ENCODE data around the gene RPTOR. TPM values are rescaled to one million over a fixed set of nuclear protein-coding genes. Genes with fewer than 3 reads are reported as not detected.

The RPTOR gene
- total RNA-seq, 1 donor from 2014 or later, result 19.0 TPM

DNA sequence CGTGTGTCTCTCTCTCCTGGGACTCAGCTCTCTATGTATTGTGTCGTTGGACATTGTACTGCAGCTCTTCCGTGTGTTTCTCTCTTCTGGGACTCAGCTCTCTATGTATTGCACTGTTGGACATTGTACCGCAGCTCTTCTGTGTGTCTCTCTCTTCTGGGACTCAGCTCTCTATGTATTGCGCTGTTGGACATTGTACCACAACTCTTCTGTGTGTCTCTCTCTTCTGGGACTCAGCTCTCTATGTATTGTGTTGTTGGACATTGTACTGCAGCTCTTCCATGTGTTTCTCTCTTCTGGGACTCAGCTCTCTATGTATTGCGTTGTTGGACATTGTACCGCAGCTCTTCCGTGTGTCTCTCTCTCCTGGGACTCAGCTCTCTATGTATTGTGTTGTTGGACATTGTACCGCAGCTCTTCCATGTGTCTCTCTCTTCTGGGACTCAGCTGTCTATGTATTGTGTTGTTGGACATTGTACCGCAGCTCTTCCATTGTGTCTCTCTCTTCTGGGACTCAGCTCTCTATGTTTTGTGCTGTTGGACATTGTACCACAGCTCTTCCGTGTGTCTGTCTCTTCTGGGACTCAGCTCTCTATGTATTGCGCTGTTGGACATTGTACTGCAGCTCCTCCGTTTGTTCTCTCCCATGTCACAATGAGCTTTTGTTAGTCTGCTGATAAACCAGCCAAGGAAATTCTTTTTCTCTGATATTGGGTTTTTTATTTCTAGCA, 84.8 kb downstream of the RPTOR start:
- intact Hi-C loops (cut with DNase I), result no loop called here
- ATAC-seq (ENCODE audit: poor library complexity), result no peak

DNA sequence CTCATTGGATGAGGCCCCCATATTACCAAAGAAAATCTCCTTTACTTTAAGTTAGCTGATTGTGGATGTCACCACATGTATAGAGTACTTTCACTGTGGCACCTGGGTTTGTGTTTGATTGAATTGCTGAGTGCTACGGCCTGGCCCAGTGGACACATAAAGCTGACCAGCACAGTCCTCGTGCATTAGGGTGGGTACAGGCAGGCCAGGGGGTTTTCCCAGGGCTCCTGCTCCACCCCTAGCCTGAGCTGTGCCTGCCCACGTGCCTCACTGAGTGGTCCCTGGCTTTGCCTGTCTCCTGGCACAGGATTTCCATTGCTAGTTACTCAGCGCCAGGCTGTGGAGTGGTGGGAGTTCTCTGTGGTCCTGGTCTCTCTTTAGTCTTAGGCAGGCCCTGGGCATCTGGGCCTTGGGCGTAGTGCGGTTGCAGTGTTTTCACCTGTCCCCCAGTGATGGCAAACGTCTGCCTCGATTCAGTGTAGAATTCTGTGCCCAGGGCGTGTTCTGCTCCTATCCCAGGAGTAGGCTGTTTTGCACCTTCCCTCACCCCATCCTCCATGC, 86.0 kb downstream of the RPTOR start:
- intact Hi-C loops (cut with DNase I), result no loop called here
- DNase-seq (no peak), ATAC-seq (ENCODE audit: poor library complexity) (no peak)

More for the DNA sequence above, 84.8 kb downstream of the RPTOR start:
- DNase-seq, result no peak

DNA sequence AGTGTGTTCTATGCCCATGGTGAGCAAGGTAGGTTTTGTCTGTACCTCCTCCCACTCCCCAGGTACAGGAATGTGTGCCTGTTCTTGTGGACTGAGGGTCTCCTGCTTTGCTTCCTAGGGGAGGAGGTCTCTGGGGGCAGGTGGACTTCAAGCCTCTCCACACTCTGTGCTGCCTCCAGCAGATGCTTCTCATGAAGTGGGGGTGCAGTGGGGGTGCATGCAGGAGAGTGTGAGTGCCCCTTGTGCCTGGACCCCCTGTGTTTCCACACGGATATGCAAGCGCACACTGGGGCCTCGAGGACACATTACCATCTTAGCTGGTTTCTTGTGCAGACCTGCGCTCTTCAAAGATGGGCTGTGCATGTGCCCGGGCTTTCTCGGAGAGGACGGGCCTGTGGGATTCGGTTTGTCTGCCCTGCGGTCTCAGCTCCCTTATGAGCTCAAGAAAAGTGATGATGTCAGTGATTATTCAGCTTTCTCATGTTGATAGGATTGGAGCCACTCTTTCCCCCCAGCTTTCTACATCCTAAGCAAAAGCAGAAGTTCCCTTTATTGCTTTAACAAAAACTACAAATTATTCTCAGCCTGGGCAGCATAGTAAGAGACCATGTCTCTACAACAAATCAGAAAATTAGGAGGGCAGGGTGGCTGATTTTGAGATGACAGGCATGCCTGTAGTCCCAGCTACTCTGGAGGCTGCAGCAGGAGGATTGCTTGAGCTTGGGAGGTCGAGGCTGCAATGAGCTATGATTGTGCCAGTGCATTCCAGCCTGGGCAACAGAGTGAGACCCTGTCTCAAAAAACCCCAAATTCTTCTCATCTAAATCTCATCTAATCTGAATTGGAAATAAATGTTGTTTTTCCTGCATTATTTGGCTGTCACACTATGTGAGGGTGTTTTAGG, 86.8 kb downstream of the RPTOR start:
- DNase-seq, result no peak
- intact Hi-C loops (cut with DNase I), result no loop called here
- ATAC-seq (ENCODE audit: poor library complexity), result no peak

DNA sequence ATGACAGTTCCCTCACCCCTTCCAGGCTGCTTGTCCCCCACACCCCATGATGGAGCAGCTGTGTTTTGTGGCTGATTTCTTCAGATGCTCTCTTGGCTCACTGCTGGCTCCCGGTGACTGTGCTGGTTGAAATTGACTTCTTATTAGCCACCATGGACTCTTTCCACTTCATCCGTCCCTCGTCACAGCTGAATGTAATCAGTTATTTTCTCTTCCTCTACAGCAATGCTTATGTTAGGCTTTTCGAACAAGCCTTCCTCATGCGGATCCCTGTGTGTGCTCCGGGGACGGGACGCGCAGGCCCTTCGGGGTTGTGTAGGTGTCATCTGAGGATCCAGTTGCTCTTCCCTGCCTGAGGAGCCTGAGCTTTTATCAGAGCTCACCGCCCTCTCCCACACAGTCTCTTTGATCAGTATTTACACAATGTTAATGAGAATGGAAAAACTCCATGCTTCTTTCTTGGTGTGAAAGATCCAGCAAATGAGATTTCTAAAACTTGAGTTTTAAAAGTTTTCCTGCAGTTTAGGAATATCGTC, 87.5 kb downstream of the RPTOR start:
- ATAC-seq (ENCODE audit: poor library complexity), result no peak
- intact Hi-C loops (cut with DNase I), result no loop called here
- DNase-seq, result no peak

DNA sequence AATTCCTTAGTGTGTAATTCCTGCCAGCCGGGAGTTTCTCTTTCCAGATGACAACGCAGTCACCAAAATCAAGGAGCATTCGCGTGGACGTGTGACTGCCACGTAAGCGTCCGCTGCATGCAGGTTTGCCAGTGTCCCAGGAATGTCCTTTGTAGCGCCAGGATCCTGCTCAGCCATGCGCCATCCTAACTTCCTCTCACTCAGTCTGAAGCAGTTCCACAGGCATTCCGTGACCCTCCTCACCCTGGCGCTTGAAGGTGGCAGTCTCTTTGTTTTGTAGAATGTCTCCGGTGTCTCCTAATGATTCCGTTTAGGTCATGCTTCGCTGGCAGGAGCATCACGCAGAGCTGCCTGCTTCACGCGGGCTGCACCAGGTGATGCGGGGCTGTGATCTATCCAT, 88.6 kb downstream of the RPTOR start:
- ATAC-seq (ENCODE audit: poor library complexity) (no peak), DNase-seq (no peak)
- intact Hi-C loops (cut with DNase I), result no loop called here

DNA sequence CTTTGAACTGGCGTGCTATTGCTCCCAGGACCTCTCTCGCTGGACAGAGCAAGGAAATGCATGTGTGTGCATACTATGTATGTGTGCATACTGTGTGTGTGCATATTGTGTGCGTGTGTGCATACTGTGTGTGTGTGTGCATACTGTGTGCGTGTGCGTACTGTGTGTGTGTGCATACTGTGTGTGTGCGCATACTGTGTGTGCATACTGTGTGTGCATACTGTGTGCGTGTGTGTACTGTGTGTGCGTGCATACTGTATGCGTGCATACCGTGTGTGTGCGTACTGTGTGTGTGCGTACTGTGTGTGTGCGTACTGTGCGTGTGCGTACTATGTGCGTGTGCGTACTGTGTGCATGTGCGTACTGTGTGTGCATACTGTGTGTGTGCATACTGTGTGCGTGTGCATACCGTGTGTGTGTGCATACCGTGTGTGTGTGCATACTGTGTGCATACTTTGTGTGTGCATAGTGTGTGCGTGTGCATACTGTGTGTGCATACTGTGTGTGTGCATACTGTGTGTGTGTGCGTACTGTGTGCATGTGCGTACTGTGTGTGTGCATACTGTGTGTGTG, 89.4 kb downstream of the RPTOR start:
- intact Hi-C loops (cut with DNase I), result no loop called here
- DNase-seq (no peak), ATAC-seq (ENCODE audit: poor library complexity) (no peak)

DNA sequence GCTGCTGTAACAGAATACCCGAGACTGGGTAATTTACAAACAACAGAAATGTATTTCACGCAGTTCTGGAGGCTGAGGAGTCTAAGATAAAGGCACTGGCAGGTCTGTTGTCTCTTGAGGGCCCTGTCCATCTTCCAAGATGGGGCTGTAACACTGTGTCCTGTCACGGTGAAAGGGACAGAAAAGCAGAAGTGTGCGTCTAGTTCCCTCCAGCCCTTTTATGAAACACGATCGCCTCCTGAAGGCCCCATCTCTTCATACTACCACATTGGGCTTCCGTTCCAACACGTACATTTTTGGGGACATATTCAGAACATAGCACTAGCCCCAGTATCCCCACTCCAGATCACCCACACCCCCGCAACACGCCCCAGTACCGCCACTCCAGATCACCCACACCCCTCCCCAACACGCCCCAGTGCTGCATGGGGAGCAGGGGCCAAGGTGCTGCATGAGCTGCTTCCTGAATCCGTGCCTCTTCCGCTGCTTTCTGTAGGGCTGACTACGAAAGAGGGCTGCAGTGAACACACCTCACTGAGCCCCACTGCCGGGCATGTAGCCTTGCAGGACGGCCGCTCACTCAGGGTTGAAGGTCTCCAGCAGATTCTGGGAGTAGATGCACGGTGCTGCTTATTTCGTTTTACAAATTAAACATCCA, 91.9 kb downstream of the RPTOR start:
- DNase-seq (no peak), ATAC-seq (ENCODE audit: poor library complexity) (no peak)
- intact Hi-C loops (cut with DNase I), result no loop called here

DNA sequence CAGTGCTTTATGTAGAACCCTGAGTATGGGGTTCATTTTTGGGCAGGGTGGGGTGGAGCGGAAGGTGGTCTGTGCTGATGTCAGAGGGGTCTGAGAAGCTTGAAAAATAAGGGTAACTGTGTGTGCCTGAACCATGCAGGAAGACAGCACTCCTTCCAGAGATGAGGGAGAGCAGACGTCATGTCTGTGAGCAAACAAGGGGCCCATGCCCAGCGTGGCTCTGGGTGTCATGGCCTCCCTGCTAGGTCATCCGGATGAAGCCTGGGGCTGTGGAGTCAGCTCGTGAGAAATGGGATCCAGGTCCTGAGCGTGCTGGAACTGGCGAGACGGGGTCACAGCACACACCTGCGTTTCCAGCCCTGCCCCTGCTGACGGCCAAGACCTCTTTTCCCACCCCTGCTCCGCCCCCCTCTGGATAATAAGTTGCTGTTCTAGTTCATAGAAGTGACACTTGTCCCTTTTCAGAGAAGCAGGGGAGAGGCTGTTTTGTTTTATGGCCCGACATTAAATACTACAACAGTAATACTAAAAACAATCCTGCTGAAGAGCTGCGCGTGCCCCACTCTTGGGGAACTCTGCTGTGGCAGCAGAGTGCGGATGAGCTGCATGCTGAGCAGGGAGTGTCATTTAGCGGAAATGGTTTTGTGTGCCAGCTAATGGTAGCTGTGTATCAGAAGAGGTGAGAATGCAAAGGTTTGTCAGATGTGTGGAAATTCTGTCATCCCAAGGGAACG, 92.6 kb downstream of the RPTOR start:
- ATAC-seq (ENCODE audit: poor library complexity) (no peak), DNase-seq (no peak)
- intact Hi-C loops (cut with DNase I), result no loop called here

DNA sequence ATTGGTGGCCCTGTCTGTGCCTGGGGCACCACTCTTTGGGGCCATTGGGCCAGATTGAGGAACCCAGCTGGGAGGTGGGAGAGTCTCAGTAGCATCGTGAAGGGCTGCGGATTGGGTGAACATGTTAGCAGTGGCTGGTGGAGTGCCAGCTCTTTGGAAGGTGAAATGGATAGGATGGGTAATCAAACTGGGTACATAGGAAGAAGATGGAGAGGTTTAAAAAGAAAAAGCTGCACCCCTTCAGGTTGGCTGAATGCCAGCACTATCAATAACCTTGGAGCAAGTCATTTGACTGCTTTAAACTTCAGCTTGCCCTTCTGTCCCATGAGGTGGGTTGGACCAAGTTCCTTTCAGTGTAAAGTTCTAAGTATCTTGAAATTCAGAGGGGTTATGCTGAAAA, 95.0 kb downstream of the RPTOR start:
- intact Hi-C loops (cut with DNase I), result no loop called here
- DNase-seq (no peak), ATAC-seq (ENCODE audit: poor library complexity) (no peak)

DNA sequence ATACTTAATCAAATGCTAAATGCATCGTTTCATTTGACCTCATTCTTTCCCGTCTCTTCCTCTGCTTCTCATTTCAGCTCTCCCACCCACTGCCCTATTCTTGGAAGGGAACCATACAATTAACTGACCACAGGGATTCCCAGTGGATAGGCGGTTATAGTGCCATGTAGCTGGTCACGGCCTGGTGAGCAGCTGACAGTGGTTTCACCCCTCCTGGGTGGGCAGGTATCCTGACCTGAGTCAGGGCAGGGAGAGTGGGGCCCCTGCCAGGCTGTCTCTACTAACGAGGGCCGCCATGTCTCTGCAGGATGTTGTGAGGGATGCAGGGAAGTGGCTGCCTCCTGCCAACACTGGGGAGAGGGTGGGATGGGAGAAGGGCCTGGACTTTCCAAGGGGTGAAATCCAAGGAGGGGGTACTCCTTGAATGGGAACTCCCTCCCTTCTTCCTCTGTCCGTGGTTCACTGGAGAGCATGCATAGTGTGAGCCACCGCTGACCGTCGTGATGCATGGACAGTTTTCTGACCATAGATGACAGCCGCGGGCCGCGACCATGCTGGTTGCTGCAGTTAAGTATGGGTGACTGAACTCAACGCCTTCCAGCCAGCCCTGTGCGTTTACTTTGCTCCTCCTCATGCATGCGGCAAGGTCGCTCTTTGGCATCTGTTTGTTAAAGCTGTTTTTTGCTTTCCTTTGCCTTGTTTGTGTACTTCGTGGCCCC, 95.9 kb downstream of the RPTOR start:
- intact Hi-C loops (cut with DNase I), result no loop called here
- no peak for DNase-seq
- no peak for ATAC-seq (ENCODE audit: poor library complexity)

DNA sequence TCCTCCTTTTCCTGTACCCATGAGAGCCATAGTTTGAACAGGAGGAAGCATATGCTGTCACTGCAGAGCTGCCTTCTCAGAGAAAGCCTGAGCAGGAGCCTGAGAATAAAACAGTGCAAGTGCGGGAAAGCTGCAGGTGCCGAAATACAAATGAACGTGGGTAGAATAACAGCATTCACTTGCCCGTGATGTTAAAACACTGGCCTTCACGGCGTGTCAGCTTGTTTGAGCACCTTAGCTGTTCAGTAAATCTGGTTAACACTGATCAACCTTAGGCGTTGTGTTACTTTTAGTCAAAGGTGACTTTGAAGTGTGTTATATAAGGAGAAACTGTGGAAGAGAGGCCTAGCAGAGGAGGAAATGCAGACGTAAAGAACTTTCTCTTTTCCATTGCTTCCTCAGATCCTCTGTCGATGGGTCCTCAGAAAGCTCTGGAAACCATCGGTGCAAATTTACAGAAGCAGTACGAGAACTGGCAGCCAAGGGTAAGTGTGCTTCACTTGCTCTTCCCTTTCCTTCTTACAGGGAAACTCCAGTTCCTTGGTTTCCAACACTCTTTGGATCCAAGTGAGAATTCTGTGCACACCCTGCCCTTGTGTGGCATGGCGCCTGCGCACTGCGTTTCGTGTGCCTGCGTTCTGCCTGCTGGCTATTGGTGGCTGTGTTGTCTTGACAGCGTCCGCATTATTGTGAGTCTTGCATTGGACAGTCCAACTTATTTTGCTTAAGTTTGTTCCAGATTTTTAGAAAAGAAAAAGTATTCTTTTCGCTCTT, 98.9 kb downstream of the RPTOR start:
- ATAC-seq (ENCODE audit: poor library complexity) (no peak), DNase-seq (no peak)
- intact Hi-C loops (cut with DNase I), result no loop called here

DNA sequence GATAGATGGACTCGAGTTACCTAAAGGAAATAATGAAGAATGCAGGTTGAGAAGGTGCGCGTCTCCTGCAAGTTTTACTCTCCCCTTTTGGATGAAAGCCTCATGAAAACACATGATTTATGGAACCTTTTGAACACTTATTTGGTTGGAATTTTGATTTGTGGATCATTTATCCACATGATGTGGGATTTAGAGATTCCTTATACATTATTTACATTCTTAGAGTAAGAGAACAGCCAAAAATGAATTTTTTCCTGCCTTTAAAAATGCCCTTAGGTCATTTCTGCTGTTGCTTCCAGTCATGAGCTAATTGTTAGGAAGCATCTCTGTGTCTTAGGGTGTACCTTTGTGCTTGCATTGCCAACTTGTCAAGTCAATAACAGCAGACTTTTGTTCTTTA, 99.9 kb downstream of the RPTOR start:
- intact Hi-C loops (cut with DNase I), result no loop called here
- ATAC-seq (ENCODE audit: poor library complexity) (no peak), DNase-seq (no peak)

DNA sequence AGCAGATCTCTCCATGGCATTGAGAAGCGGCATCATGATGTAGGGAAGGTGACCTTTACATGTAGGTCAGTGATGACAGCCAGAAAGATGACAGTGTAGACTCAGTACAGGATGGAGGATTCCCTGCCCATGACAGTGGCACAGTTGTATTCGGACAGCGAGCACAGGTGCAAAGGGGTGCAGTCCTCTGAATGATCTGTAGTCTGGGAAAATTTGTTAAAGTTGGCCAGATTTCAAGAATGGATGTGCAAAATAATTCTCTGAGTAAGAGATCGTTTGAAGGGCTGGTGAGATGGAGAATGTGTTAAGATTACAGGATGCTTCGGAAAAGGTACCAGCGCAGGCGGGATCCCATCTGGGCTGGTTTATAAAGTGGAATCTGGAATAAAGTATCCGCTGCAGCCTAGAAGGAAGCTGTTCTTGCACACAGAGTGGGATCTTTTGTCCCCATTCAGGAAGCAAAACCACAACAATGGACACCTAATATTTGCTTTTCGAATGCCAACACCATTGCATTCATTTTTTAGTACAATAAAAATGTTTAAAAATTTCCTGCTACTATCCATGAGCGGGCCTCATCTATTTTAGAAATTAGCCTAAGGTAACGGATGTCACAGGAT, 101.2 kb downstream of the RPTOR start:
- ATAC-seq (ENCODE audit: poor library complexity) (no peak), DNase-seq (no peak)
- intact Hi-C loops (cut with DNase I), result no loop called here

DNA sequence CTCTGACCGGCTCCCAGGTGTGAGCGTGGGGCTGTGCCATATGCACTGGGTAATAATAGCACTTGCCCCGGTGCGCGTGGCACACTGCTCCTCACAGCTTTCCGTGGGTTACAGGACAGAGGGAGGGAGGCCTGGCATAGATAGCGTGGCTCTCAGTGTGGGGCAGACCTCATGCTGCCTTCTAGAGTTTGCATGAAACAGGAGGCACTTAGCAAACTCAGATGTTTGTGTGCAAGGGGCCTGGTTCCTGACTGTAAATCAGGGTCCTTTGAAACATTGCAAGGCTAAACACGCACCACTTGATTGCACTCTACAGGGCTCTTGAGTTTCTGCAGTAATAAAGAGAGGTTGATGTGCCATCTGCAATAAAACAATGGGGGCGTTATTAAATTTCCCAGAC, 101.7 kb downstream of the RPTOR start:
- DNase-seq (no peak), ATAC-seq (ENCODE audit: poor library complexity) (no peak)
- intact Hi-C loops (cut with DNase I), result no loop called here

DNA sequence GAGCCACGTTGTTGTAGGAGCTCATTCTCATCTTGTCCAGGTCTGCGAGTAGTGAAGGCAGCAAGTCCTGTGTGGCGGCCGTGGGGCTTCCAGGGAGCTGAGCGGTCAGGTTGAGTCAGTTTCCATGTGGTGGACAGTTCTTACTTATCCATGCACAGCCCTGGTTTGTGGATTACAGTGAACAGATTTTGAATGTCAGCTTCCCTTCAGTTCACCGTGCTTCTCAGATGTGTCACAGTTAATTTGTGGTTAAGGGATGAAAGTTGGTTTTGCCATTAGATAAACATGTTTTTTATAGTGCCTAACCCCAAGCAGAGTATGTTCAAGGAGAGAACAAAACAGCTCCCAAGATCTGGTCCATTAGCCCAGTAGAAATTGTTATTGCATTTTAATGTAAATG, 103.1 kb downstream of the RPTOR start:
- ATAC-seq (ENCODE audit: poor library complexity) (no peak), DNase-seq (no peak)
- intact Hi-C loops (cut with DNase I), result no loop called here

DNA sequence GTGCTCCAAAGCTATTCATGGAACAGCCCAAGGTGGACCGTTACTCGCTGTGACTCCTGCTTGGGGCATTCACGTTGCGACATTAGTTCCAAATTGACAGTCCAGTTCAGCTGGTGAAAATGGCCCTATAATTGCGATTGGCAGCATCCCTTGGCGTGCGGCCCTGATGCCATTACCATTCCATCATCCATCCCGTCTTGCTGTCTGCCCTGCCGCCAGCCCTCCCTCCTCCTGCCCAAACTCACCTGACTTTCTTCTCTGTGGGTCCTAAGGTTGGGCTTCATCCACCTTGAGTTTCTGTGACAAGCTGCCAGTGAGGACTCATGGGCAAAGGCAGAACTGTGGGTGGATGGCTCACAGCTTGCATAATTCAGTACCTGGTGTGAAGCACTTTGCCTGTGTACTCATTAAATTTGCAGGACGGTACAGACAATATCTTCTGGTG, 104.6 kb downstream of the RPTOR start:
- no peak for ATAC-seq (ENCODE audit: poor library complexity)
- DNase-seq, result no peak

More for the DNA sequence above, 104.6 kb downstream of the RPTOR start:
- intact Hi-C loops (cut with DNase I), result no loop called here

Data from Right ventricle myocardium superior (tissue), 1 donor.